ENCODE measurements around the gene LDLRAD4.

LDLRAD4 gene

DNA sequence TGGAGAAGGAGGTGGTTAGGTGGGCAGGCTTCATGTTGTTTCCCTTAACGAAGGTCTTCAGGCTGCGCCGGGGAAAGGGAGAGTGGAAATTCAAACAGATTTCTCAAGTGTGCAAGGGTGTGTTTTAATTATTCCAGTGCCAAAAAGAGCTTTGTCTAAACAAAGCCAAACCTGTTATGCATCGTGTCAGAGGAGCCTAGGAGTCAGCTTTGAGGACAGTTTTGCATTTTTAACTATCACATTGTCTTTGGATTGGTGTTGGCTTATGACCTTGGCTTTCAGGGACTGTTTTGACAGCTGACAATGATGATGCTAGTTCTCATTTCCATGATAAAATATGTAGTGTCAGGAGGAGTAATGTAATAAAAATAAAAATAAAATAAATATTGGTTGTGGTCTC, 144.8 kb downstream of the LDLRAD4 start:
- H3K9ac ChIP-seq, result no peak overlapping the region
- no peaks in the 10 kb centered on the region for H3K79me2 ChIP-seq (ENCODE audit: insufficient read depth, low read depth)
- H3K27me3 ChIP-seq (ENCODE audit: insufficient read depth, low read depth), result no peaks in the 10 kb centered on the region
- no peak overlapping the region for H3K27ac ChIP-seq
- H2AFZ ChIP-seq (ENCODE audit: low read depth), result no peak overlapping the region
- H4K20me1 ChIP-seq (ENCODE audit: insufficient read depth), result no peaks in the 10 kb centered on the region
- H3K4me2 ChIP-seq, result no peak overlapping the region
- H3K36me3 ChIP-seq (ENCODE audit: insufficient read depth), result no peaks in the 10 kb centered on the region
- TF ChIP-seq, protein P1, sequence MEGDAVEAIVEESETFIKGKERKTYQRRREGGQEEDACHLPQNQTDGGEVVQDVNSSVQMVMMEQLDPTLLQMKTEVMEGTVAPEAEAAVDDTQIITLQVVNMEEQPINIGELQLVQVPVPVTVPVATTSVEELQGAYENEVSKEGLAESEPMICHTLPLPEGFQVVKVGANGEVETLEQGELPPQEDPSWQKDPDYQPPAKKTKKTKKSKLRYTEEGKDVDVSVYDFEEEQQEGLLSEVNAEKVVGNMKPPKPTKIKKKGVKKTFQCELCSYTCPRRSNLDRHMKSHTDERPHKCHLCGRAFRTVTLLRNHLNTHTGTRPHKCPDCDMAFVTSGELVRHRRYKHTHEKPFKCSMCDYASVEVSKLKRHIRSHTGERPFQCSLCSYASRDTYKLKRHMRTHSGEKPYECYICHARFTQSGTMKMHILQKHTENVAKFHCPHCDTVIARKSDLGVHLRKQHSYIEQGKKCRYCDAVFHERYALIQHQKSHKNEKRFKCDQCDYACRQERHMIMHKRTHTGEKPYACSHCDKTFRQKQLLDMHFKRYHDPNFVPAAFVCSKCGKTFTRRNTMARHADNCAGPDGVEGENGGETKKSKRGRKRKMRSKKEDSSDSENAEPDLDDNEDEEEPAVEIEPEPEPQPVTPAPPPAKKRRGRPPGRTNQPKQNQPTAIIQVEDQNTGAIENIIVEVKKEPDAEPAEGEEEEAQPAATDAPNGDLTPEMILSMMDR (conservative IDR thresholded peaks at IDR 0.05; ENCODE audit: low read depth, low read length), result no peak
- H3K4me1 ChIP-seq (ENCODE audit: low read depth, poor library complexity, severe bottlenecking), result no peaks in the 10 kb centered on the region
- no peak overlapping the region for H3K4me3 ChIP-seq (IDR thresholded peaks at IDR 0.05; ENCODE audit: insufficient read depth, low read depth, low read length)

DNA sequence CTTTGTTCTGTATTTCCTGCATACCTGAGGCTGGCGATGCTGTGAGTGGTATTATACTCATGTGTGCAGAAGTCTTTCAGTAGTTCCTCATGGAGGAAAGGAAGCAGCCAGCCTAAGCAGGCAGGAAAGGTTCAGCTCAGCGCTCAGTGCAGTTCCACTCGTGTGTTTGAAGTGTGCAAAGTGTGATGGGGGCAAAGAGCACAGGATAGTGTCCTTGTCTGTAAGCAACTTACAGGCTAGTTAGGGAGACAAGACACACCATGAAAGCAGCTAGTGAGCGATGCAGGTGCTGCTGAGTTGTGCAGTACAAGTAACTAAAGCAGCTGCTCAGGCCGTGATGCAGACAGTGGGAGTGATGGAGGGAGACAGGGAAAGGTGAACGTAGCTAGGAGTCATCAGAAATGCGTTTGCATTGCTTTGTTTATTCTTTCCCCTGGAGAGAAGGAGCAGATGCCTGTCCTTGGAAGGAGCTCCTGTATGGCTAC, 146.2 kb downstream of the LDLRAD4 start:
- Histone ChIP-seq H3K27ac (no peak overlapping the region), H2AFZ (ENCODE audit: low read depth) (no peak overlapping the region), H3K36me3 (ENCODE audit: insufficient read depth) (no peaks in the 10 kb centered on the region), H3K27me3 (ENCODE audit: insufficient read depth, low read depth) (no peaks in the 10 kb centered on the region), H4K20me1 (ENCODE audit: insufficient read depth) (no peaks in the 10 kb centered on the region), H3K79me2 (ENCODE audit: insufficient read depth, low read depth) (no peaks in the 10 kb centered on the region), H3K9ac (no peak overlapping the region), H3K4me1 (ENCODE audit: low read depth, poor library complexity, severe bottlenecking) (no peaks in the 10 kb centered on the region), H3K4me2 (no peak overlapping the region), H3K4me3 (IDR thresholded peaks at IDR 0.05; ENCODE audit: insufficient read depth, low read depth, low read length) (no peak overlapping the region)
- TF ChIP-seq, protein P1 (conservative IDR thresholded peaks at IDR 0.05; ENCODE audit: low read depth, low read length), result no peak

DNA sequence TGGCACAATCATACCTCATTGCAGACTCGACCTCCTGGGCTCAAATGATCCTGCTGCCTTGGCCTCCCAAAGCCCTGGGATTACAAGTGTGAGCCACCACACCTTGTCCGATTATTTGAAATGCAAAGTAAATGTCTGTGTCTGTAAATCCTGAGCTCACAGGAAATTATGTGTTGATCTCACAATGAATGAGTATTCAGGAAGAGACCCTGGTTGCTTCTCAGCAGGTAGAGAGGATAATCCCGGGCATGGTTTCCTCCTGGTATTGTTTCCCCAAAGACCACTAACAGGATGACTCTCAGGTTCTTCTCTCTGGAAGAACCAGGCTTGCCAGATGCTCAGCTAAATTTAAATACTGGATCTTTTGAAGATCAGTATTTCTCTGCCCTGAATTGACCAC, 147.6 kb downstream of the LDLRAD4 start:
- no peak overlapping the region for H3K4me2 ChIP-seq
- TF ChIP-seq, protein P1 (conservative IDR thresholded peaks at IDR 0.05; ENCODE audit: low read depth, low read length), result no peak
- H2AFZ ChIP-seq (ENCODE audit: low read depth), result no peak overlapping the region
- H3K9ac ChIP-seq, result no peak overlapping the region
- no peaks in the 10 kb centered on the region for H3K27me3 ChIP-seq (ENCODE audit: insufficient read depth, low read depth)
- no peaks in the 10 kb centered on the region for H3K36me3 ChIP-seq (ENCODE audit: insufficient read depth)
- H3K4me1 ChIP-seq (ENCODE audit: low read depth, poor library complexity, severe bottlenecking), result no peaks in the 10 kb centered on the region
- H3K79me2 ChIP-seq (ENCODE audit: insufficient read depth, low read depth), result no peaks in the 10 kb centered on the region
- H4K20me1 ChIP-seq (ENCODE audit: insufficient read depth), result no peaks in the 10 kb centered on the region
- no peak overlapping the region for H3K27ac ChIP-seq
- no peak overlapping the region for H3K4me3 ChIP-seq (IDR thresholded peaks at IDR 0.05; ENCODE audit: insufficient read depth, low read depth, low read length)

DNA sequence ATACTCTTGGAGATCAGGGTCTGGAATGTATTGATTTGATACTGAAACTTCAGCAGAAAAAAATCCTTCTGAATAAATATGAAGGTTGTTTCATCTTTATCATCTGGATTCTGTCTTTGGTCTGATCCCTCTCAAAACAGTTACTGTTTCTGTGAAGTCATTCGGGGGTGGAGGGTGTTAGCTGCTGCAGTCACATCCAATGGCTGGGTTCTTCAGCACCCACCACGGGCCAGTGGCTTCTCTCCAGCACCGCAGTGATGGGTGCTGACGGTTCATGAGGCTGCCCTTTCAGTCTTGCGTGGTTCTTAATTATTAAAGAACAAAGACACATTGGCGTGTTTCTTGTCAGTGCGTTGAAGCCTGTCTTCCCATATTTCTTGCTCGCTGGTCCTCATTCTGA, 148.0 kb downstream of the LDLRAD4 start:
- H3K27me3 ChIP-seq (ENCODE audit: insufficient read depth, low read depth), result no peaks in the 10 kb centered on the region
- TF ChIP-seq, protein P1 (conservative IDR thresholded peaks at IDR 0.05; ENCODE audit: low read depth, low read length), result no peak
- no peak overlapping the region for H3K4me3 ChIP-seq (IDR thresholded peaks at IDR 0.05; ENCODE audit: insufficient read depth, low read depth, low read length)
- H4K20me1 ChIP-seq (ENCODE audit: insufficient read depth), result no peaks in the 10 kb centered on the region
- H3K79me2 ChIP-seq (ENCODE audit: insufficient read depth, low read depth), result no peaks in the 10 kb centered on the region
- H3K4me1 ChIP-seq (ENCODE audit: low read depth, poor library complexity, severe bottlenecking), result no peaks in the 10 kb centered on the region
- no peak overlapping the region for H2AFZ ChIP-seq (ENCODE audit: low read depth)
- H3K9ac ChIP-seq, result no peak overlapping the region
- no peaks in the 10 kb centered on the region for H3K36me3 ChIP-seq (ENCODE audit: insufficient read depth)
- H3K4me2 ChIP-seq, result no peak overlapping the region
- H3K27ac ChIP-seq, result no peak overlapping the region
